Cortex of kidney (tissue), 1 donor: ENCODE measurements around the gene HAPLN2.

ENCODE experiments used
- DNase-seq: peaks from one replicate; lab custom pipeline; 2025; lab: John Stamatoyannopoulos, UW

Gene HAPLN2

GRCh38 chr1:156645056-156645455 is 25.8 kb downstream of the HAPLN2 start:
- DNase-seq = no peak

- no peak for DNase-seq
Observed at GRCh38 chr1:156645666-156646065, 26.5 kb downstream of the HAPLN2 start.

GRCh38 chr1:156646738-156647211 is 27.6 kb downstream of the HAPLN2 start:
- no peak for DNase-seq

- DNase-seq = no peak
Observed at GRCh38 chr1:156647351-156647750, 28.1 kb downstream of the HAPLN2 start.

GRCh38 chr1:156648496-156648895 is 29.3 kb downstream of the HAPLN2 start:
- DNase-seq = no peak

- no peak for DNase-seq
Observed at GRCh38 chr1:156648951-156649350, 29.7 kb downstream of the HAPLN2 start.

GRCh38 chr1:156652131-156652991 is 33.1 kb downstream of the HAPLN2 start:
- DNase-seq = no peak

GRCh38 chr1:156652992-156653355 is 33.8 kb downstream of the HAPLN2 start:
- DNase-seq = no peak

GRCh38 chr1:156654700-156655099 is 35.5 kb downstream of the HAPLN2 start:
- no peak for DNase-seq

GRCh38 chr1:156655151-156655903 is 36.1 kb downstream of the HAPLN2 start:
- DNase-seq = no peak

GRCh38 chr1:156655904-156656516 is 36.8 kb downstream of the HAPLN2 start:
- no peak for DNase-seq

- DNase-seq = no peak
Observed at GRCh38 chr1:156656806-156657740, 37.9 kb downstream of the HAPLN2 start.

- DNase-seq = no peak
Observed at GRCh38 chr1:156657741-156658319, 38.6 kb downstream of the HAPLN2 start.

GRCh38 chr1:156658496-156658895 is 39.3 kb downstream of the HAPLN2 start:
- no peak for DNase-seq

- no peak for DNase-seq
Observed at GRCh38 chr1:156658945-156659574, 39.8 kb downstream of the HAPLN2 start.

GRCh38 chr1:156659661-156659987 is 40.4 kb downstream of the HAPLN2 start:
- DNase-seq = no peak

GRCh38 chr1:156659988-156660751 is 41.0 kb downstream of the HAPLN2 start:
- DNase-seq = no peak

GRCh38 chr1:156660752-156661112 is 41.5 kb downstream of the HAPLN2 start:
- DNase-seq = no peak

GRCh38 chr1:156662005-156662799 is 43.0 kb downstream of the HAPLN2 start:
- no peak for DNase-seq

- DNase-seq = no peak
Observed at GRCh38 chr1:156662800-156663055, 43.5 kb downstream of the HAPLN2 start.
